Stimulated activated CD4-positive, alpha-beta T cell treated with anti-CD3 and anti-CD28 coated beads, Interleukin-15, amount 100 ng/mL, for 24 hours (primary cell): ENCODE results near the gene SHISA6.
A peak's percentile ranks its signal among the peaks of the same experiment; 100 is the strongest.

Source experiments
- DNase-seq: peaks from one replicate; pipeline ENCODE4 v3.0.0-alpha.2; 2020

The SHISA6 gene

GRCh38 chr17:11240841-11241610 lies at the start of gene SHISA6:
Gene SHISA6, plus strand, starts transcription at chr17:11241213.
- no peak for DNase-seq

- no peak for DNase-seq
These were observed 45.2 kb upstream of the SHISA6 start for GRCh38 chr17:11195801-11196200.

- no peak for DNase-seq
These were observed 36.0 kb upstream of the SHISA6 start for GRCh38 chr17:11204991-11205390.

DNA sequence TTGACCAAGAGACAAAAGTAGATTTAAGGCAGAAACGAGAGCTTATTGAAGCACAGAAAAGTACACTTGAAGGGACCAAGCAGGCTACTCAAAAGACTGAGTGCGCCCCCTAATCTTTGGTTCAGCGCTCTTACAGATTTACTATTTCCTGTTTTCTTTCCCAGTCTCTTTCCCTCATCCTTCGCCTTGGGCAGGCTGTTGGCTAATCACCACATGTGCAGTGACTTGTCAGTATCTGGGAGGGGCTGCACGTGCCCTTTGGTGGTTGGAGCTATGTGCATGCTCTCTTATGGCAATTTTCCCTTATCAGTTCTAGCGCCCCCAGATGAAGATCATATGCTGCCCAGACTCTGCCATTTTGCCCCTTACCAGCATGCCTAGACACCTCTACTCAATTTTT lies 35.4 kb upstream of the SHISA6 start:
- no peak for DNase-seq

DNA sequence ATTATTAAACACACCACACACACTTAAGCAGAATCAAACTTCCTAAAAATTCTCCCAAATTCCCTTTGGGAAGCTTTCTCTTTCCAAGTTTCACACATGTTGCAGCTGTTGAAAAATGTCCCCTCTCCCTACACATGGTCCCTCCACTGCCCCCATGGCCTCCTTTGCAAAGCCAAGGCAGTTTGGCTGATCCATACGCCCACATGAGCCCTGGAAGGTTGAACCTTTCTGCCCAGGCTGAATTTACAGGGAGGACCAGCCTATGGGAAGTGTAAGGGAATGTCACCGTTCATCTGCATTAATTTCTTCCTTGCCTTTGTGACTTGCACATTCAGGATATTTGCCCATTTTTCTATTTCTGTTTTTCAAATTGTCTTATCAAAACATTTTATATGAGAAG lies 31.1 kb upstream of the SHISA6 start:
- DNase-seq = no peak

- DNase-seq = no peak
These were observed 28.2 kb upstream of the SHISA6 start for GRCh38 chr17:11212792-11213191.

DNA sequence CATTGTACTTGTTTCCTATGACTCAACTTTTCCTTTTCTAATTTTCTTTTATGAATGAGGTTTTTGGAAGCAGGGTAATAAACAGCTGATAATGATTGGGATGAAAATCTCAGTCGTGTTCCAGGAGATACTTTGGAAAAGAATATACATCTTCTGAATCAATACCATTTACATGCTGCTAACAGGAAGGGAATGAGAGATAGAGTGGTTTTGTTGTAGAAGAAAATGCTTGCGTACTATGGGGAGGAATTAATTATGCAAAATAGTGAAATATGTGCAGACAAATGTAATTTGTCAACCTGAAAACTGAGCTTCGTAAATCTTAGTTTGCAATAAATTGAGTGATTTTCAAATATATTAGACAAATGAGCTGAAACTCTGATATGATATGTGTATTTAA lies 24.0 kb upstream of the SHISA6 start:
- no peak for DNase-seq

- DNase-seq = no peak
These were observed 19.8 kb upstream of the SHISA6 start for GRCh38 chr17:11221196-11221595.

- no peak for DNase-seq
These were observed 19.3 kb upstream of the SHISA6 start for GRCh38 chr17:11221721-11222120.

- no peak for DNase-seq
These were observed 2.3 kb upstream of the SHISA6 start for GRCh38 chr17:11238705-11239104.

DNA sequence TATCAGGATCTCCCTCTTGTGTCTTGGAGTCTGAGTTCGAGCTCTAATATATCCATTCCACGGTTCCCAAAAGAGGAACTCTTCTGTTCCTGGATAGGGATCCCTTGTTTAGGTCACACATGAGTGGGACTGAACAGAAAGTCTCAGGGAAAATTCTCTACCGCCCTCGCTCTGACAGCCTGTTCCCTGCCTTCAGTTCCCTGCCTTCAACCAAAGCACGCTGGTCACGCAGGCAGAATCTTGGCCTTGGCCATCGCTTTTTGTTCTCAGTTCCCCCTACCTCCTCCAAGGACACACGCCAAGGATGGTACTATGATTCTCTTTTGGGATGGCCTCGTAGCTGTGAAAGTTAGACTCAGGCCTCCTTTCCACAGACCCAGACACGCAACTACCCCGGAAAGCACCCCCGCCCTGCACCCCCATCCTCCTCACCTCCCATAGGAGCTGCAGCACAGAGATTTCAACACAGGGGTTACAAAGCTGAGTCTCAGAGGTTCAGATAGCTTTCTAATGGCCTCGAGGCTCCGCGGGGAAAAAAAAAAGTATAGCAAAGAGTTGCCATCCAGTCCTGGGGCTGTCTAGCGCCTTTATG lies 1.5 kb upstream of the SHISA6 start:
- DNase-seq = no peak

GRCh38 chr17:11240041-11240840 lies 772 bp upstream of the SHISA6 start:
- DNase-seq = peak; percentile 3

DNA sequence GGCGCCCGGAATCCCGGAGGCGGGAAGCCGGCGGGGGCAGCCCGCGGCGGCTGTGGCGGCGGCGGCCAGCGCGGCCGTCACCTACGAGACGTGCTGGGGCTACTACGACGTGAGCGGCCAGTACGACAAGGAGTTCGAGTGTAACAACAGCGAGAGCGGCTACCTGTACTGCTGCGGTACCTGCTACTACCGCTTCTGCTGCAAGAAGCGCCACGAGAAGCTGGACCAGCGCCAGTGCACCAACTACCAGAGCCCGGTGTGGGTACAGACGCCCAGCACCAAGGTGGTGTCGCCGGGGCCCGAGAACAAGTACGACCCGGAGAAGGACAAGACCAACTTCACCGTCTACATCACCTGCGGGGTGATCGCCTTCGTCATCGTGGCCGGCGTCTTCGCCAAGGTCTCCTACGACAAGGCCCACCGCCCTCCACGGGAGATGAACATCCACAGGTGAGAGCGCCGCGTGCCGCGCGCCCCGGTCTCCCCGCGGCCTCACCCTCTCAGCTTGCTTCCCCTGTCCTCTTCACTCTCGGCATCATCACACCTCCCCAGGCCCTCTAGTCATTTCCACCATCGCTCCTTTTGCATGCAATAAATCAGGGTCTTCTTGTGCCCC lies 706 bp downstream of the SHISA6 start:
- DNase-seq = peak; percentile 3

DNA sequence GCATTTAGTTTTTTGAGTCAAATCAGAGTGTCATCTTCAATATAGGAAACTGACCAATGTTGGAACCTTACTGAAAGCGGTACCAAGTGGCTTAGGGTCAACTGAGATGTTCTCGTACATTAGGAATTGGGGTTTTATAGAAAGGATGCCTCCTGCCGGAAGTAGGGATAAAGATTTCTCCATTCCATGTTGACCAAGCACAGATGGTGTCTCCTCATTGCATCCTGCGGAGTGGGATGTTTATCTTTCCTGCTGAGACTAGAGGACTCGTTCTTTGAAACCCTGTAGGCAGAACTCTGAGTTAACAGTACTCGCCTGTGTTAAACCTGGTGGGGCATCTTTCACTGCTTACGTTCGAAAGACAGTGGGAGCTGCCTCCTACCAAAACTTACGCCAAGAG lies 1.4 kb downstream of the SHISA6 start:
- no peak for DNase-seq

DNA sequence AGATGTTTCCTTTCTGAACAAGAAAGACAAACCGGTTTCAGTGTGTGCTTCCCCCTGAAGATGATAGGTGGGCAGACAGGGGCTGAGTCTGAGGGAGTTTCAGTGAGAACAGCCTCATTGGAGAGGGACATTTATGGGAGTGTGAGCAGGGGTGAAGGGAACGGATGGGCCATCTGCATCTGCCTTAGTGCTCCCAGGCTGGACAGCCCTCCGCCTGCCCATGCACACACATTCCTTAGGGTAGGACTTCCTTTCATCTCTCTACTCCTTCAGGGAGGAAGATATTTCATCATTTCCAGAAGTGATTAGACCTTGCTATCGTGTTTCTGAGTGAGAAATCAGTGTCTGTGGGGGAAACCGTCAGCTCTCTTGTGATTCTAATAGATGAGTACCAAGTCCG lies 3.8 kb downstream of the SHISA6 start:
- no peak for DNase-seq

DNA sequence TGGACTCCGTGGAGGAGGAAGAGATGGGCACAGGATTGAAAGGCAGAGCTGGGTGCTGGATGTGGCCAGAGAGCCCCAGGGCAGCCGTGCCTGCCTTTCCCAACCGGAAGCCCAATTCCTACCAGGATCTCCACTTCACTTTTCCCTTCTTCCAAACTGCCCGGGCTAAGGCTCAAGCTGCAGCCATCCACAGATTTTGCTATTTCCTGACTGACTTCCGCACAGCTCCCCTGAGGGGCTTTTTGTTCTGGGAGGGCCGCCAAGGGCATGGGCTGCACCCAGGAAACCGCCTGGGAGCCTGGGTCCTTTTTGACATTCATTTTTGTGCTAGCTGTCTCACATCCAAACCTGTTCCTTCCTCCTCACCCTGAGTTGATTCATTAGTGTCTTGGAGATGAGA lies 4.2 kb downstream of the SHISA6 start:
- DNase-seq = no peak

DNA sequence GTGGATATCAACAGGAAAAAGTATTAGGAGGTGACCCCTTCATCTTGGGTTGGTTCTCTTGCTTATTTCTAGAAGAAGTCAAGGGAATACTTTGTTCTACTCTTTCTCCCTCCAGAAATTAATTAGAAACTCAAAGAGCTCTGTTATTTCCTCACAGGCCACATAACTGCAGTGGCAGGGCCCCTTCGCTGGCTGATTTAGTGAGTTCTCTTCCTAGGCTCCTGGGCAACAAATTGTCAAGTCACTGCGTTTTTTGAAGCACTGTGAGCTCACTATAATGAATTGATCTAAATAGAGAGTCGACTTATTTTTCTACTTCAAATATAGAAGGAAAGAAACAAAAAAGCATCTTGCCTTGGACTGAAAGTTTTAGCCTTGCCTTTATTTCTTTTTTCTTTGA lies 4.8 kb downstream of the SHISA6 start:
- DNase-seq = no peak

DNA sequence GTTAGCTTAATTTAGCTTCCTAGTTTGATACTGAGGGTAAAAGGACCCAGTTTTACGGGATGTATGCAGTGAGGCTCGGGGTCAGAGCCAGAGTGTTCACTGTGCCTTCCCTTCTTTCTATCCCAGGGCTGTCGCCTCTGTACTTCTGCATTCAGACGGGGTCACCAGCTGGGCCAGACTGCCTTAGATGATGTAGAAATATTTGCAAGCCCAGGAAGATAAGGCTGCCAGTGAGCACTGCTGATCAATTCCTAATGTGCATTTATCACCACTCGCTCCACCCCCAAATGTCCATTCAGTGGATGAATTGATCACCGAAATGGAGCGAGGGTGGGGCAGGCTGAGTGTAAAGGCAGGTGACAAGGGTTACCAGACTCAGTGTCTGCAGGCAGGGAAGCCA lies 9.1 kb downstream of the SHISA6 start:
- no peak for DNase-seq

GRCh38 chr17:11251561-11252107 lies 10.6 kb downstream of the SHISA6 start:
- no peak for DNase-seq

- DNase-seq = no peak
These were observed 11.1 kb downstream of the SHISA6 start for GRCh38 chr17:11252146-11252545.

DNA sequence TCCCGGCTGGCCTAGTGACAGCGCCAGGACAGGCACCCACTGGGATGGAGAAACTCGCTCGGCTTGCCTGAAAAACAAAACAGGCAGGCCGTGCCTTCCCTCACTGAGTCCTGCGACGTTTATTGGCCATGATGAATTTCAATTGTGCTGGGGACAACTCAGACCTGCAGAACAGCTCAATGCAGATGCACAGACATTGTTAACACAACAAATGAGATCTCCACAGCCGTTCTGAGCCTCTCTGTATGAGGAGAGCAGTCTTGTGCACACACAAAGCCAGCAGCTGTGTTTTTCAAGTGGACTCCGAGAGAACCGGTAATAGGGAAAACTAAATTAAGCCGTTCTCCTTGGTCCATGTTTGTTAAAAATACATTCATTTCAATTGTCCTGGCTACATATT lies 15.9 kb downstream of the SHISA6 start:
- no peak for DNase-seq

GRCh38 chr17:11264183-11264871 lies 23.3 kb downstream of the SHISA6 start:
- DNase-seq = no peak
